GM18505 (cell line): ENCODE results near the gene PRKG2.
"Not testable (repeated sequence)": the region's sequence is repeated elsewhere in the genome, so short reads cannot be mapped to it uniquely, and the experiment has no call there.

Experiments
- ATAC-seq: cut with Tn5 transposase; IDR thresholded peaks from one replicate; pipeline ENCODE4 v1.9.1; 2021; ENCODE audit not compliant: unreplicated experiment
- POLR2A ChIP-seq: IDR thresholded peaks from 4 replicates; pipeline ENCODE4 v1.6.1; 2011; ENCODE audit warnings: borderline replicate concordance; ENCODE audit not compliant: insufficient read depth, insufficient read length; ENCODE audit errors: extremely low read depth

PRKG2 gene

DNA sequence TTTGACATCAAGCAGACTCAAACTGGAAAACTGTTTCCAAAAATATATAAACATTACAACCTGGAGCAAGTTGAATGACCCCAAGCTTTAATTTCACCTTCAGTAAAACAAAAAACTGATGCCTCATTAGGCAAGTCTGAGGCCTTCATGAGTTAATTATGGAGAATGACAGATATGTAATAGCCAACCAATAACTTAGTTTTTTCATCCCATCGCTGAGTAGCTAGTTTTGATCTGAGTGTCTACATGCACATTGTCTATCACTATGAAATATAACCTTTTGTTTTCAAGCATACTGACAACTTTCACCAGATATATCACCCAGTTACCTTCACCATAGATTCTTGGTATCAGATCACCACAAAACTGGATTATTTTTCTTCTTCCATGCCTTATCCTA is 16.4 kb downstream of the PRKG2 start:
- TF ChIP-seq POLR2A: no peak
- no peak for ATAC-seq

DNA sequence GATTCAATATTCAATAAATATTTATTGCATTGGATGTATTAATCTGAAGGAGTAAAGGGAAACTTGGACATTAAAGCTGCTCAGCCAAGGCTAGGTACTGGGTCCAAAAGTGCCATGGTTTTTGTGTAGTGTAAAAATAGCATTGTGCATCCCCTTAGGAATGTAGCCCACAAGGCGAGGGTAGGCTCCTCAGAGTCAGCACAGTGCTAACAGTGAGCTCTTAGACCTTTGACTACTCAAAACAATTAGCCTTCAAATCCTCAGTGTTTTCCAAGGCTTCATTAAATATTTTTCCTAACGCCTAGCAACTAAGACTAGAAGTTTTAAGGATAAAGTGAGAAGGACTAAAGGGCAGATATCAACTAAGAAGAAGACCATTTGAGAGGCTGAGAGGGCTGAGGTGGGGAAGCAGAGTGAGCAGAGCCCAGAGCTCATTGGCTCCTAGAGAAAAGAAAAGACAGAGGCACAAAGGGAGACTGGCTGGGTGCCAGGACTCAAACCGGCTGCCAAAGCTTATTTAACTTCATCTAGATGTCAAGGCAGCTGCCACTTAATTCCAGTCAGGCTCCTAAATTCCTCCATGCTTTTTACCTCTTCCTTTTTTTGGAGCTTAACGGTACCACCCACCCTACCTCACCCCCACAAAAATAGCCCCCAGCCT is 17.0 kb downstream of the PRKG2 start:
- no peak for TF ChIP-seq POLR2A
- ATAC-seq: no peak

DNA sequence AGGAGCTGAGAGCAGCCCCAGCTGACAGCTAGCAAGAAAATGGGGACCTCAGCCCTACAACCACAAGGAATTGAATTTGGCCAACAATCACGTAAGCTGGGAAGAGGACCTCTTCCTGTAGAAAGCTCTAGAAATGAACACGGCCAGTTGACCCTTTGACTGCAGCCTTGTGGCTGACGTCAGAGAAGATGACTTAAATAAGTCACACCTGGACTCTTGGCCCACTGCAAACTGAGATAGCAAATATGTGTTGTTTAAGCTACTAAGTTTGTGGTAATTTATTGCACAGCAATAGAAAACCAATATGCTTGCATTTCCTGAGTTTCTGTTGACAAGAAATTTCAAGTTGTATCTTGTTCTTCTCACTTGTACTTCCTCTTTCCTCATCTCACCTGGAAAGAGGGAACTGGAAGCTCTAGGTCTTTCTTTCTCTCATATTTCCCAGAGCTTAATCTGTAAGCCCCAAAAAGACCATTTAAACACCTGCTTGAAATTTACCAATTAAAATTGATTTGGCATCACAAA is 18.8 kb downstream of the PRKG2 start:
- no peak for TF ChIP-seq POLR2A
- no peak for ATAC-seq

DNA sequence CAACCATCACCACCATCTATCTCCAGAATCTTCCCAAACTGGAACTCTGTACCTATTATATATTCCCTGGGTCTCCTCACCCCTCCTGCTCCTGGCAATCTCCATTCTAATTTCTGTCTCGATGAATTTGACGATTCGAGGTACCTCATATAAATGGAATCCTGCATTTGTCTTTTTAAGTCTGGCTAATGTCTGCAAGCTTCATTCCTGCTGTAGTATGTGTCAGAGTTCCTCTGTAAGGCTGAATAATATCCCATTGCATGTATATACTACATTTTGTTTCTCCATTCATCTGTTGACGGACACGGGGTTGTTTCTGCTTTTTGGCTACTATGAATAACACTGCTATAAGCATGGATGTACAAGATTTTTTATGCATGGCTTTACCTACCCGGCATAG is 19.5 kb downstream of the PRKG2 start:
- no peak for ATAC-seq
- no peak for TF ChIP-seq POLR2A

DNA sequence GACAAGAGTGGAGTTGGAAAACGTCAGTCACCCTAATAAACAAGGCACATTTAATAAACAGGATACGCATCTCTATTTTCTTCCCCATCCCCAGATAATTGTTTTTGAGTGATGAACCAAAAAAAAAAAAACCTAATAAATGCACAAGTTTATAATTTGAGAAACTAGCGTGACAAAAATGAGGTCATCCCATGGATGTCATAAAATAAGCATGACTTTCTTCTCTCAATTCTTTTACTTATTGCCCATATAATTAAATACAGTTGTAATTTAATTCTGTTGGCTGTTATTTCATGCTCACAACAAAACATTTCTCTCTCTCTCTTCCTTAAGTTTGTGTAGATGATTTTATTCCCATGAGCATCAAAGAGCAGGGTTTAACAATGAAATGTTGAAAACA is 20.7 kb downstream of the PRKG2 start:
- ATAC-seq: no peak
- no peak for TF ChIP-seq POLR2A

DNA sequence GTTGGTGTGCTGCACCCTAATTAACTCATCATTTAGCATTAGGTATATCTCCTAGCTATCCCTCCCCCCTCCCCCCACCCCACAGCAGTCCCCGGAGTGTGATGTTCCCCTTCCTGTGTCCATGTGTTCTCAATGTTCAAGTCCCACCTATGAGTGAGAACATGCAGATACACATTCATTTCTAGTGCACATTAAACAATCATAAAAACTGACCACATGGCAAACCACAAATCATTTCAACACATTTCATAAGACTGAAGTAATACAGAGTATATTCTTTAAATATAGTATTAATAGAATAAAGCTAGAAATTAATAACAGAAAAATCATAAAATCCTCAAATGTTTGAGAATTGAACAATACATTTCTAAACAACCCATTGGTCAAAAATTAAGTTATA is 34.1 kb downstream of the PRKG2 start:
- TF ChIP-seq POLR2A: no peak
- ATAC-seq: no peak

DNA sequence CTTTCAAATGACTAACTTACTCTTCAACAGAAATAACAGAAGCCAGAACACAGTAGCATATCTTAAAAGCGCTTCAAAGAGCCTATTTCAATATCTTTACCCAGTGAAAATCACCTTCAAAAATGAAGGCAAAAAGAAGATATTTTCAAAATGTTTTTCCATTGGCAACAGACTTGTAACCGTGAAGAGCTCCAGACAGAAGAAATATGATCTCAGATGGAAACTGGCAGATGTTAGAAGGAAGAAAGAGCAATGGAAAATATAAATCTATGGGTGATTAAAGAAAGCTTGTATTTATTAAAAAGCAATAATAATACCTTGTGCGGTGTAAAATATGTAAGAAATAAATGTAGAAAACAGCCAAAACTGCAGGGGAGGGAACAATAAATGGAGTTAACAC is 35.7 kb downstream of the PRKG2 start:
- no peak for ATAC-seq
- no peak for TF ChIP-seq POLR2A

DNA sequence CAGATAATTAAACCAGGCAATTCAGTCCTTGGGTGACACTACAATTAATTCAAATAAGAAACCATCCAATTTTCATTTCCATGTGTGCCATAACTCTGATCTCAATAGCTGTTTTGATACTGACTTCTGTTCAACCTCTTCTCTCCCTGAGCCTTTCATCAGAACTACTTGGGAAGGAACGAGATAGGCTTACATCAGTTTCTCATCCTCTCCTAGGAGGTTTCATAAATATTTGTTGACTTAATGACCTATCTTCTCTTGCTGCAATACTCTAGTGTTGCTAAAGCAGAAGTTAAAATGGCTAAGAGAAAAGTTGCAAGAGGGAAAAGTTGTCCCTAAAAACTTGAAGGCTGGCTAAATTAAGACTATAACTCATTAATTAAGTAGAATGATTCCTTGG is 41.8 kb downstream of the PRKG2 start:
- TF ChIP-seq POLR2A: no peak
- no peak for ATAC-seq

DNA sequence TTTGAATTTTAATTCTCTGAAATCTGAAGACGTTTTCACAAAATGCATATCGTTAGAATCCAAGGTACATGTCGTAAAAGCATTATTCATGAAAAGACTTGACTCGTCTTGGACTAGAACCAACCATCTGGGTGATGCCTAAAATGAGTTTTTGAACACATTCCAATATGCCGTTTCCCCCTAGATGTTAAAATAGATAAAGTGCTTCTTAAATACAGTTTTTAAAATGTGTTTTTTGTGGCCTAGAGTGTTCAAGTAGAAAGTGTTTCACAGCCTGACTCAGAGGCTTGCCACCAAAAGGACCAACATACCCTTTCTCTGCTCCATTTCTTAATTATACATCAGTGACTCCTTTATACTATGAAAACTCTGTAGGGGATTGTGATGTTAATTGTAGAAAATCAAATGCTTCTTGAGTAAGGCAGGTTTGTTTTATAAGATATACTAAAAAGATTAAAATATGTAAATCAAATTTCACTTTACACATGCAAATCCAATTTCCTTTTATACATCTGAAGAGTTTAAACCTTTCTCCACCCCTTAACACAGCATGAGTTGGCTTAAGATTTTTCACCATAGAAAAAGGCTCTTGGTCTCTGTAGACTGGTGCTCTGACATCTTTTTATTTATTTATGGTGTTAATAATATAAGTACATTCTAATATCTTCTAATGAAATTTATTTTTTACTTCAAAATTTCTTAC is 48.4 kb downstream of the PRKG2 start:
- ATAC-seq: no peak
- no peak for TF ChIP-seq POLR2A

DNA sequence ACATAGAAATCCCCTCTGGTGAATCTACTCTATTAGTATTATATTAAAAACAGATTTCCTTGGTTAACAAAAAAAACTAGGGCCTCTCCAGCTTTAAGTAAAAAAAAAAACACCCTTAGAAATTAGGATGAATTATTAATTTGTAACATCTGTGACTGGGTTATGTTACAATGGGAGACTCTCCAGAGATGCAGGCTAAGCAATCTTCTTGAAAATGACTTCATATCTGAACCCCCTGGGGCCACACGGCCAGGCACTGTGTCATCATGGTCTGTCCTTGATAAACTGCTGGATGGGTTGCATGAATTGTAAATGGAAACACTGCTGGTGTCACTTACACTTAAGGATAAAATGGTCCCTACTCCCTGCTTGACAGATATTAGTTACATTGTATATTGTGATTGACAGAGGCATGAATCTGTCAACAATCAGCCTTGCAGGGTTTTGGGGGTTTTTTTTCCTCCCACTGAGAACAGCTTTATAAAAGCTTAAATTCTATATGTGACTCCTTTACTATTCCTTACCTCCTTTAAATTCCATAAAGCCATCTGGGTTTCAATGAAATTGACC is 49.1 kb downstream of the PRKG2 start:
- no peak for TF ChIP-seq POLR2A
- ATAC-seq: no peak

DNA sequence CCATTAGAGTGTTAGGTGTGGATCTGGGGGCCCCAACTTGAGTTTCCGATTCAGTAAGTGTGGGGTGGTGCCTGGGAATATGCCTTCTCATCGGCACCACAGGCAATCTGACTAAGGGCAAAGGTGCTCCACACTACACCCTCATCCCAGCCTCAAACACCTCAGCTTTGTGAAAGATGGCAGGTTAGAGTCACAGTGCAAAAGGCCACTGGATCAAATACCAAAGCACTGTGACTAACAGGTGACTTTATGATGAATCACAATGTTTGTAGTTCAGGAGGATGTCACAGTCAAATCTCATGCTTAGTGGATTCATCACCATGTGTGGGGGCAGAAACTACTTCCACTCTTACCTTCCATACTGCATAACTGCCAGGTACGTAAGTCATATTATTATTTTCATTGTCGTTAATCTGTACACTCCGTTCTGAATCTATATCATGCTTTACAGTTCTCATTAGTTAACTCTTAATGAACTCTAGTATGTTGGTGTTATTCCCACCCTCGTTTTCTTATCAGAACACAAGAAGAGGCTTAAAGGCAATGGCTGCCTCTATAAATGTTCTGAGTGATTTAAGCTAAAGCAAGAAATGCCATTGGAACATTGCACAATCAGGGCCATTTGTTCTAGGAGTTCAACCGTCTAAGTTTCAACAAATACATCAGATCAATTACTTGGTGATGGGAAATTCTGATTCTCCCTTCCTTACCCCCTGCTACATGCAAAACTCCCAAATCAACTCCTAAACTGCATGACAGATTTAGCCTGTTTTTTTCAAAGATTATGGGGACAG is 50.2 kb downstream of the PRKG2 start:
- TF ChIP-seq POLR2A: no peak
- no peak for ATAC-seq

DNA sequence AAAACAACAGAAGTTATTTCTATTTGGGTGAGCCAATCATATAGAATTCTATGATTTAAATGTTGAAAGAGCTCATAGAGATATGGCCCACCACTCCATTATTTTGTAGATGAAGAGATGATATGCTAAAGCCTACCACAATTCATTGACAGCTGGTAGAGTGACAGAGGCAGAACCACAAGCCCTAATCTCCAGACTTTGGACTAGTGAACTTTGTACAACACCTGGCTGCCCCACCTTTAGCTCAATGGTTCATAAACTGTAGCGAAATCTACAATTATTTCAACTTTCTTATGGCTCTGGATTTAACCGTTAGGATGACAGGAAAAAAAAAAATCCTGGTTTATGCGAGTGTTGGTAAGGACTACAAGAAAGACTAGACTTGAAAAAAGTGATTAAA is 50.9 kb downstream of the PRKG2 start:
- no peak for TF ChIP-seq POLR2A
- ATAC-seq: no peak

DNA sequence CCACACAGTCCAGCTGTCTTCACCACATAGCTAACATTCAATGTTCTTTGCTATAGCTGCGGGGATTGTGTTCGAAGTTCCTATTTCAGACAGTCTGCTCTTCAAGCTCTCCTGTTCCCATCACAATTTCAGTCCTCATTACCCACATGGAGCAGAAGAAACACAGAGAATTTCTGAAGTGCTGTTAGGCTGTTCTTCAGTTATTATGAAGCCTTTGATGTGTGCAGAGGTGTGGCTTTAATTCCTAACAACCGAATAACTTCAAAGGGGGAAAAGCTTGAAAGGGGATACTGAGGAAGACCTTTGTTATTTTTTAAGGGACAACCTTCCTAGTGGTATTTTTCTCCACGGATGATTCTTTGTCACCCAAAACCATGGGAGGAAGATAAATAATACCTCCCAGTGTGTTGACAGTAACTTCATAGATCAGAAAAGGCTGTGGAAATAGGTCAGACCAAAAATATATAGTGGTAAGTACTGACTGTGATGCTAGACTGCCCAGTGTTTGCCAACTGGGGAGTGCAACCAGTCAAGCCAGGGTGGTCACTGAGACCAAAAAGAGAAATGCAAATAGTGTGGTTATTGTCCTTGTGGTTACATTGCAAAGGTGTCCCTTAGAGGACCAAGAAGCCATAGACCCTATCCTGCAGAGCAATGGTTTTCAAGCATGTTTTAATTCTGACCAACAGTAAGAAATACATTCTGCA is 52.1 kb downstream of the PRKG2 start:
- no peak for TF ChIP-seq POLR2A
- ATAC-seq: no peak

DNA sequence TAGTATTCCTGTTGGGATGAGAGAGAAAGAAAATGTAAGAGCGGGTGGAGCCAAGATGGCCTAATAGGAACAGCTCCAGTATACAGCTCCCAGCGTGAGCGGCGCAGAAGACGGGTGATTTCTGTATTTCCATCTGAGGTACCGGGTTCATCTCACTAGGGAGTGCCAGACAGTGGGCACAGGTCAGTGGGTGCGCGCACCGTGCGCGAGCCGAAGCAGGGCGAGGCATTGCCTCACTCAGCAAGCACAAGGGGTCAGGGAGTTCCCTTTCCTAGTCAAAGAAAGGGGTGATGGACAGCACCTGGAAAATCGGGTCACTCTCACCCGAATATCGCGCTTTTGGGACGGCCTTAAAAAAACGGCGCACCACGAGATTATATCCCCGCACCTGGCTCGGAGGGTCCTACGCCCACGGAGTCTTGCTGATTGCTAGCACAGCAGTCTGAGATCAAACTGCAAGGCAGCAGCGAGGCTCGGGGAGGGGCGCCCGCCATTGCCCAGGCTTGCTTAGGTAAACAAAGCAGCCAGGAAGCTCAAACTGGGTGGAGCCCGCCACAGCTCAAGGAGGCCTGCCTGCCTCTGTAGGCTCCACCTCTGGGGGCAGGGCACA is 61.2 kb downstream of the PRKG2 start:
- not testable (repeated sequence) for ATAC-seq
